Aorta (tissue), 5 donors: Measurements from ENCODE around the gene SH3BGRL. TPM values are rescaled to one million over a fixed set of nuclear protein-coding genes. Genes with fewer than 3 reads are reported as not detected.
"Not testable (repeated sequence)": the region's sequence is repeated elsewhere in the genome, so short reads cannot be mapped to it uniquely, and the experiment has no call there.

Source experiments
- ATAC-seq: fragments of 200-7000 bp; cut with Tn5 transposase; one replicate; pipeline ENCODE4 v1.9.1; 2022; ENCODE audit warnings: moderate library complexity; ENCODE audit not compliant: low FRiP score
- DNase-seq, 2 donors: peaks; one replicate each; pipeline ENCODE4 v3.0.0-alpha.2; 2020
- H3K27ac ChIP-seq, 2 donors: one replicate each; pipeline ENCODE4 v1.5.1; 2013; ENCODE audit warnings: low read length in 2 of 2, mild to moderate bottlenecking in 2 of 2, moderate library complexity in 2 of 2, control low read depth in 1 of 2, inconsistent platforms in 1 of 2, low read depth in 1 of 2
- H3K27me3 ChIP-seq, 2 donors: one replicate each; pipeline ENCODE4 v1.6.1; 2013; ENCODE audit warnings: control low read depth in 1 of 2, low read length in 1 of 2, mild to moderate bottlenecking in 1 of 2, moderate library complexity in 1 of 2; ENCODE audit not compliant: insufficient read depth in 2 of 2, control insufficient read depth in 1 of 2
- H3K36me3 ChIP-seq, 2 donors: one replicate each; pipeline ENCODE4 v1.6.1; 2013; ENCODE audit warnings: control low read depth in 1 of 2, low read length in 1 of 2, mild to moderate bottlenecking in 1 of 2; ENCODE audit not compliant: insufficient read depth in 2 of 2, control insufficient read depth in 1 of 2
- H3K4me1 ChIP-seq, 2 donors: one replicate each; pipeline ENCODE4 v1.6.1; 2013; ENCODE audit warnings: low read length in 2 of 2, control low read depth in 1 of 2, mild to moderate bottlenecking in 1 of 2, moderate library complexity in 1 of 2; ENCODE audit not compliant: insufficient read depth in 2 of 2, control insufficient read depth in 1 of 2
- H3K4me3 ChIP-seq, 2 donors: one replicate each; pipeline ENCODE4 v1.5.1; 2013; ENCODE audit warnings: low read length in 2 of 2, control low read depth in 1 of 2, mild to moderate bottlenecking in 1 of 2
- H3K9me3 ChIP-seq: one replicate; pipeline ENCODE4 v1.6.1; 2013; ENCODE audit warnings: mild to moderate bottlenecking, low read length; ENCODE audit not compliant: control insufficient read depth
- WGBS, 2 donors: extraction: QIAGEN DNeasy Blood & Tissue Kit; methylation state at CpG; one replicate each; pipeline ENCODE4 v1.1.7; 2013; 5-methylcytosine and 5-hydroxymethylcytosine counted together
- intact Hi-C, 2 donors: fragments of 100-400 bp; cut with DNase I; formaldehyde crosslinking; loops; one replicate each; pipeline versions ENCODE4 v1.14.2 to v1.15.0; 2022
- polyA plus RNA-seq, 2 donors: library from polyadenylated mRNA; stranded (reverse); fragments of 200-250 nt; gene quantifications; one replicate each; pipeline ENCODE4 v1.2.3, GENCODE V29; 2013
- total RNA-seq, 2 donors: library from RNA; stranded (reverse); fragmentation: NEBNext Ultra II Directional; extraction: Animal tissue kit (Norgen Biotek cat#: 25700); gene quantifications; one replicate each; pipeline ENCODE4 v1.2.1, GENCODE V29; 2021
- donor health status: healthy with polysubstance abuse.
- donor health status: Bipolar disorder and iron deficiency.
- donor health status: DM: no; HTN: no; CAD: no.
- donor health status: DM: no; HTN: no; CAD: no.
- donor health status: DM: yes; HTN: yes; CAD: no.

Gene SH3BGRL
- total and polyA plus RNA-seq, 4 donors = 199 to 359 (median 223) TPM

GRCh38 chrX:81305240-81305639, 103.3 kb downstream of the SH3BGRL start:
- intact Hi-C loops = no loop called here
- Histone ChIP-seq H3K9me3 (no peaks in the 10 kb centered on the region), H3K36me3 (no peaks in the 10 kb centered on the region), H3K4me3 (no peak overlapping the region), H3K4me1 (no peaks in the 10 kb centered on the region), H3K27me3 (no peaks in the 10 kb centered on the region), H3K27ac (no peak overlapping the region)
- WGBS, 2 donors = 85 to 91% methylated on average over 1 of the region's 1 CpG
- DNase-seq = no peak
- no peak for ATAC-seq

GRCh38 chrX:81308086-81308829, 106.4 kb downstream of the SH3BGRL start:
- WGBS, 2 donors = 83 to 94% methylated on average over 7 of the region's 7 CpGs
- DNase-seq (no peak), ATAC-seq (no peak)
- Histone ChIP-seq H3K27me3 (no peaks in the 10 kb centered on the region), H3K36me3 (no peaks in the 10 kb centered on the region), H3K4me1 (no peaks in the 10 kb centered on the region), H3K4me3 (no peak overlapping the region), H3K27ac (no peak overlapping the region), H3K9me3 (no peaks in the 10 kb centered on the region)
- intact Hi-C loops = no loop called here

GRCh38 chrX:81316163-81316562, 114.3 kb downstream of the SH3BGRL start:
- Histone ChIP-seq H3K36me3 (no peaks in the 10 kb centered on the region), H3K27ac (no peak overlapping the region), H3K9me3 (no peaks in the 10 kb centered on the region), H3K4me3 (no peak overlapping the region), H3K4me1 (no peaks in the 10 kb centered on the region), H3K27me3 (no peaks in the 10 kb centered on the region)
- DNase-seq (peak in 1 of 2 donors; percentile 52), ATAC-seq (no peak)
- WGBS, 2 donors = 54 to 56% methylated on average over 5 of the region's 5 CpGs
- intact Hi-C loops = no loop called here

GRCh38 chrX:81331653-81332052, 129.8 kb downstream of the SH3BGRL start:
- H3K27ac ChIP-seq, H3K9me3 ChIP-seq, H3K27me3 ChIP-seq, H3K36me3 ChIP-seq, H3K4me3 ChIP-seq, intact Hi-C loops, H3K4me1 ChIP-seq, ATAC-seq, DNase-seq: not testable (repeated sequence)
- WGBS, 2 donors = 64 to 98% methylated on average over 1 of the region's 1 CpG

- Histone ChIP-seq H3K4me3 (no peak overlapping the region), H3K4me1 (no peaks in the 10 kb centered on the region), H3K27ac (no peak overlapping the region), H3K9me3 (no peaks in the 10 kb centered on the region), H3K27me3 (no peaks in the 10 kb centered on the region), H3K36me3 (peaks cover 0 to 2% of the 10 kb centered on the region in 2 donors)
- ATAC-seq (peak; percentile 48), DNase-seq (no peak)
- 51 to 68% methylated on average over 4 of the region's 4 CpGs for WGBS, 2 donors
- intact Hi-C loops = no loop called here
Observed at GRCh38 chrX:81336455-81337152, 134.7 kb downstream of the SH3BGRL start.

GRCh38 chrX:81337805-81338204, 135.9 kb downstream of the SH3BGRL start:
- no peak for ATAC-seq
- no peaks in the 10 kb centered on the region for H3K9me3 ChIP-seq
- H3K36me3 ChIP-seq = peaks cover 0 to 2% of the 10 kb centered on the region in 2 donors
- no peak overlapping the region for H3K4me3 ChIP-seq
- no peak for DNase-seq
- no peaks in the 10 kb centered on the region for H3K27me3 ChIP-seq
- H3K4me1 ChIP-seq = no peaks in the 10 kb centered on the region
- no peak overlapping the region for H3K27ac ChIP-seq
- 77 to 97% methylated on average over 3 of the region's 3 CpGs for WGBS, 2 donors
- intact Hi-C loops = no loop called here

GRCh38 chrX:81338924-81339323, 137.0 kb downstream of the SH3BGRL start:
- Histone ChIP-seq H3K36me3 (peaks cover 0 to 2% of the 10 kb centered on the region in 2 donors), H3K4me1 (no peaks in the 10 kb centered on the region), H3K4me3 (no peak overlapping the region), H3K9me3 (no peaks in the 10 kb centered on the region), H3K27me3 (no peaks in the 10 kb centered on the region), H3K27ac (no peak overlapping the region)
- intact Hi-C loops = no loop called here
- 92 to 100% methylated on average over 1 of the region's 1 CpG for WGBS, 2 donors
- no peak for ATAC-seq
- no peak for DNase-seq

- H3K4me3 ChIP-seq, H3K9me3 ChIP-seq, DNase-seq, H3K27me3 ChIP-seq, H3K36me3 ChIP-seq, H3K27ac ChIP-seq, H3K4me1 ChIP-seq, intact Hi-C loops, ATAC-seq: not testable (repeated sequence)
- 88 to 98% methylated on average over 14 of the region's 14 CpGs for WGBS, 2 donors
Observed at GRCh38 chrX:81345296-81345695, 143.4 kb downstream of the SH3BGRL start.
